NCI-H524 treated with DMSO at 0.1 percent for 48 hours (cell line): ENCODE results near the gene C16orf86.

Source experiments
- DNase-seq: peaks from one replicate; lab custom pipeline; 2025; lab: John Stamatoyannopoulos, UW

The C16orf86 gene

DNA sequence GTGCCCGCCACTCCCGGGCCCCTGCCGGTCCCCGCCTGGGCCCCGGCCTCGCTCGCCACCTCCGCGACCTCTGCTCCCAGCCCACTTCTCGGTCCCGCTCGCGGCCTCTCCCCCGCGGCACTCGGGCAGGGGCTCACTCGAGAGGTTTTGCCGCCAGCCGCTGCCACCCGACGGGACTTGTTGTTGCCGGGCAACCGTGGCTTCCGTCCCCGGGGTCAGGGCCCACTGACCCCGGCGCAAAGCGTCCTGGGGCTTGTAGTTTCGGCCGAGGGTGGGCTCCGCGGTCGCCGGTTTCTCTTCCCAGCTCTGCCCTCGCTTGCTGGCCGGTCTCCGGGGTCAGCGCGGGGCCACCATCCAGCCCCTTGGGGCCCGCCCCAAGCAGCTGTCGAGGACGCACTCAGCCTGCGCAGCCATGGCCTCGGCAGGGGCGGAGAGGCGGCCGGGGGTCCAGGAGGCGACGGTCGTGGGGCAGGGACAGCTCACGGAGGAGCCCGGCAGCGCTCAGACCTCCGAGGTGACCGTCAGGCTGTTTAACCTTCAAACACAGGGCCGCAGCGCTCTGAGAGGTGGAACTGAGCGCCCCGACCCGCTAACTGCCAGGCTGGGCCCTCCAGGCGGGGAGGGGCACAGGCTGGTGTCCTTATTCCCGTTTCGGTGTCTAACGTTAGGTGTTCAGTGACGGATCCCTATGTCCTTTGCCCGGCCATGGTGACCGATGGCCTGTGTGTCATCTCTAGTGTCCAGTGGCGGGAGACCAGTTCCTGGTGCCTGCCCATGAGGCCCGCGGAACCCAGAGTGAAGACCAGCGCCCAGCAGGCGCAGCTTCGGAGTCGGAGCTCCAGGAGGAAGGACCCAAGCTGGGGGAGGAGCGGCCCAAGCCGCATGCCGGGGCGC, at the start of gene C16orf86, which contains the start of gene ENKD1:
C16orf86 (plus strand) TSS at position 256 of the 894 bp plus-strand sequence; CDS start at position 413, 157 bp downstream.
ENKD1 (minus strand) TSS at position 192 of the 894 bp plus-strand sequence. CDS start 308 bp downstream, outside the sequence.
- DNase-seq: no peak

DNA sequence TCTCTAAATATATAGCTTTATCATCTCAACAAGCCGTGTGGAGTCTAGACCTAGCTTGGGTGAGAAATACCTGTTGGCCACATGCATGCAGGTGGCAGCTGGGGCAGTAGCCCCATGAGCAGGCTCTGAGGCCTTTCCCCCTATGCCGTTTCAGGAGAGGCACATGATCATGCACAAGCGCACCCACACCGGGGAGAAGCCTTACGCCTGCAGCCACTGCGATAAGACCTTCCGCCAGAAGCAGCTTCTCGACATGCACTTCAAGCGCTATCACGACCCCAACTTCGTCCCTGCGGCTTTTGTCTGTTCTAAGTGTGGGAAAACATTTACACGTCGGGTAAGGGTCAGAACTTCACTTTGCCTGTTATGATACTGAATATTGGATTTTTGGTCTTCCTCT, 38.4 kb upstream of the C16orf86 start:
- no peak for DNase-seq

GRCh38 chr16:67632415-67633172, 34.0 kb upstream of the C16orf86 start:
- no peak for DNase-seq

DNA sequence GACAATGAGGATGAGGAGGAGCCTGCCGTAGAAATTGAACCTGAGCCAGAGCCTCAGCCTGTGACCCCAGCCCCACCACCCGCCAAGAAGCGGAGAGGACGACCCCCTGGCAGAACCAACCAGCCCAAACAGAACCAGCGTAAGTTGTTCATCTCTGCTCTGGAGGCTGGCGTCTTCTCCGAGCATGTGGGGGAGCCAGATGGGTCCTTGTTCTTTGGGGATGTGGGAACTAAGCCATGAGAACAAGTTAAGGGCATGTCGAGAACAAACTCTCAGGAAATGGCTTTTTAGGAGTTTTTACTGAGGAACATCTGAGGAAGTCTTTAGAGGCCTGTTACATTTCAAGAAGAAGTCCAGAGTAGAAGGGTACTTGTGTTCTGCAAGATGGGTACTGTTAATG, 29.9 kb upstream of the C16orf86 start:
- DNase-seq: no peak

GRCh38 chr16:67637625-67638024, 29.0 kb upstream of the C16orf86 start:
- DNase-seq: no peak

DNA sequence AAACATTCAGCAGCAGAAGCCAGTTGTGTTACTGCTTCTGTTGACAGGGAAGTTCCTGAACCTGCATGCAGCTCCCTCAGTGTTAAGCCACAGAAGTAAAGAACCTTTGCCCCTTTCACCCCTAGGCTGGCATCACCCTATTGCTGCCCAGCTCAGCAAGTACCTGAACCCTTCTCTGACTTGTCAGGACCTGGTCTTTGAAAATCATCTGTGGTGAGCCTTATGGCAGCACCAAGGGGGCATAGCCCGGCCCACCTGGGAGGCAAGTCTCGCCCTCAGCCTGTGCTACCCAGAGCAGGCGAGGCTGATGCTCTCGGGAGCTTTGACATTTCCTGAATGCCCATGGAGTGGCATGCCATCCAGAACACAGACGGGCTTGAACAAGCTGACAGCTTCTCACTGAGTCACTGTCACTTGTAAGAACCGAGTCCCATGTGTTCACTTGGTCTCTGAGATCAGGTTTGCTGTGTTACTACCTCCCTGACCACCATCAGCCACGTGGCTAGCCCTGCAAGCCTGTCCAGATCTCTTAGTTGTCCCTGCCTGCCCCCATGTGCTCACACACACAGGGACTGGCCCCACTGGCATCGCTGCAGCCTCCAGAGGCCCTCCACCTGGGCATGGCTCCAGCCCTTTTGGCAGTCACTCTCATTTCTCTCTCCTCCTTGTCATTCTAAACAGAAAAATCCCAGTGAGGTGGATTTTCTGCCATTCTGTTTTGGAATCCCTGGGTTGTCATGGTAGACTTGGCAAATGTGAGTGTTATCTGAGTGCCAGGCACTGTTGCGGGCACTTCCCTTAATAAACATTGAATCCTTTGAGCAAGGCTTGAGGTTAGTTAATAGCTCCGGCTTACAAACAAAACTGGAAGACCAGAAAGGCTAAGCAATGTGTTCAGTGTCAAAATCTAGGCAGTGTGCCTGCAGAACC, 24.6 kb upstream of the C16orf86 start:
- no peak for DNase-seq

DNA sequence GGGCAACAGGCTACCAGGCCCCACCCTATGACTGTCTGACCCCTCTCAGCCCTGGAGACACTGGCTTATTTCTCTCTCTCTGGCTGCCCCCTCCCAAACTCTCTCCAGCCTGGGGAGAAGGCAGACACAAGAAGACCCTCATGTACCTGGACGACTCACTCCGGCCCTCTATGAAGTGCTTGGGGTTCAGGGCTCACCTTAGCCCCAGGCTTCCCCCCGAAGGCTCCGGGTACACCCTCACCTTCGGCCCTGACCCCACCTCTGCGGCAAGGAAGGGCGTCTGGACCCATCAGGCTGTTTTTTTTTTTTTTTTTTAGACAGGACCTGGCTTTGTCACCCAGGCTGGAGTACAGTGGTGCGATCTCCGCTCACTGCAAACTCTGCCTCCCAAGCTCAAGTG, 22.6 kb upstream of the C16orf86 start:
- DNase-seq: no peak

DNA sequence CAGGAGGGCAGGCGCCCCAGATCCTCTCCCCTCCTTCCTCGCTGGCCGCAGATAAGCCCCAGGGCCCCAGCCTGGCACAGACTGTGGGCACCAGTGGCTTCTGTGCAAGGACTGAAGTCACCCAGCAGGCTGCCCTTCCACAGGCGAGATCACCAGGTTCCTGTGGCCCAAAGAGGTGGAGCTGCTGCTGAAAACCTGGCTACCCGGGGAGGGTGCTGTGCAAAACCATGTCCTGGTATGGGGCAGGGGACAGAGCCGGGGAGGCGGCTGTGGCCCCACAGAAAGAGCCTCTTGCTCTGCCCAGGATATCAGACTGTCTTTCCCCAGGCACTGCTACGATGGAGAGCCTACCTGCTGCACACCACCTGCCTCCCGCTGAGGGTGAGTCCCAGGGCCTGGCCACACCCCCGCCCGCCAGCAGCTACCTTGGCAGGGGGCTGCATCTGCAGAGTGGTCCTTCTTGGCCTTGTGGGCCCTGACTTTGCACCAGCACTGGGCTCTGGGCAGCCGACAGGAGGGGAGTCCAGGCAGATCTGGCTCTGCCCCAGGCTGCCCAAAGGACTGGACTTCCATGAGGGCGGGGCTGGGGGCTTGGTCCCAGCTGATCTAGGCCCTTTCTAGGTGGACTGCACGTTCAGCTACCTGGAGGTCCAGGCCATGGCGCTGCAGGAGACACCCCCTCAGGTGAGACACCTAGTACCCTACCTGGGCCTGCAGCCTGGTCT, 21.1 kb upstream of the C16orf86 start:
- DNase-seq: no peak

GRCh38 chr16:67647111-67647651, 19.4 kb upstream of the C16orf86 start:
- DNase-seq: no peak

- DNase-seq: no peak
Measured at GRCh38 chr16:67647681-67648080, 18.9 kb upstream of the C16orf86 start.

- no peak for DNase-seq
Measured at GRCh38 chr16:67648088-67648763, 18.4 kb upstream of the C16orf86 start.

DNA sequence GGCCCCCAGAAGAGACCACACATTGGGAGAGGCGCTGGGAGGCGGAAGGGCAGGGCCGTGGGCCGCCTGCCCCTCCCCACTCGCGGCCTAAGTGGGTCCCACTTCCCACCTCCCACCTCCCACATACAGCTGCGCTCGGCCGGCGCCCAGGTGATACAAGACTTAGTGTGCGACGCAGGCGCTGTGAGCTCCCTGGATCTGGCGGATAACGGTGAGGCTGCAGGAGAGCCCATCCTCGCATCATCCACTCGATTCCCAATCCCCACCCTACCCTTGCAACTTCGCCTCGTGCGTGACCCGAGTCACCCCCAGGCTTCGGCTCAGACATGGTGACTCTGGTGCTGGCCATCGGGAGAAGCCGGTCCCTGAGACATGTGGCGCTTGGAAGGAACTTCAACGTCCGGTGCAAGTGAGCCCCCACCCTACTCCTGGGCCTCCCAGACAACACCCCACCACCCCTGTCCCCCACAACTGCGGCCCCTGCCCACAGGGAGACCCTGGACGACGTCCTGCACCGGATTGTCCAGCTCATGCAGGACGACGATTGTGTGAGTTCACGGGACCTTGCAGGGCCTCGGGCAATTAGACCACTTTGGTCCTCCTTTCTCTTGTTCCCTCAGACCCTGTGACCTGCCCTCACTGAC, 17.7 kb upstream of the C16orf86 start:
- DNase-seq: no peak

DNA sequence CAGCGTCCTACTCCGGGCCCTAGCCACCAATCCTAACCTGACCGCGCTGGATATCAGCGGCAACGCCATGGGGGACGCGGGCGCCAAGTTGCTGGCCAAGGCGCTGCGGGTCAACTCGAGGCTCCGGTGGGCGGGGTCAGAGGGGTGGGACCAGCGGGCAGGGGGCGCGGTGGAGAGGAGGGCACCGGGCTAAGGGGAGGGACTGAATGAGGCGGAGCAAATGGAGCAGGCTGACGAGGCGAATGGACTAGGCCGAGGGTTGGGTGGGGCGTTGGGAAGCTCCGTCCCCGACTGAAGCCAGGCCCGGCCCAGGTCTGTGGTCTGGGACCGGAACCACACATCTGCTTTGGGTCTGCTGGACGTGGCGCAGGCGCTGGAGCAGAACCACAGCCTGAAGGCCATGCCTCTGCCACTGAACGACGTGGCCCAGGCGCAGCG, 17.1 kb upstream of the C16orf86 start:
- DNase-seq: no peak

DNA sequence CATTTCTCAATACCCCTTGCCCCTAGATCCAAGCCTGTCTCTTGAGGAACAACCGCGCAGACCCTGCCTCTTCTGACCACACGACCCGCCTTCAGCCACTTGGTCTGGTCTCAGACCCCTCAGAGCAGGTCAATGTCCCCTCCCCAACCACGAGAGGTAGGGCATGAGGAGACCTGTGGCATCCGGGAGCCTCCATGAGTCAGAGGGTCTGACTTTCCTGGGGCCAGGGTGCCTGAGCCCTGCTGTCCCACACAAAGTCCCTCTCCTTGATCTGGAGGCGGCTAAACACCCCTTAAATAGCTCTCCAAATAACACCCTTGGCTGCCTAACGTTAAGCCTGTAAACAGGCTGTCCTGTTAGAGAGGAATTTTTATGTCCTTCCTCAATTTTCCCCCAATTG, 16.6 kb upstream of the C16orf86 start:
- DNase-seq: no peak

DNA sequence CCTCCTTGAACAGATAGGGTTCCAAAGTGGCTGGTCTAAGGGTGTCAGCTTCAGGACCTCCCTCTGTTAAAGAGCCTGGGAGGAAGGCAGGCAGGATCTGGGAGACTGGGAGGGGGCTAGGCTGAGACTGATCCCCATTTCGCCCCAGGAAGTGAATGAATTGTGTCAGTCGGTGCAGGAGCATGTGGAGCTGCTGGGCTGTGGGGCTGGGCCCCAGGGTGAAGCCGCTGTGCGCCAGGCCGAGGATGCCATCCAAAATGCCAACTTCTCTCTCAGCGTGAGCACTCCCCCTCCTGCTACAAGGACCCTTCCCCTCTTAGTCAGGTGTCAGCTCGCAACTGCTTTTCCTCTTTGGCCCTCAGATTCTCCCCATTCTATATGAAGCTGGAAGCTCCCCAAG, 15.6 kb upstream of the C16orf86 start:
- DNase-seq: no peak

DNA sequence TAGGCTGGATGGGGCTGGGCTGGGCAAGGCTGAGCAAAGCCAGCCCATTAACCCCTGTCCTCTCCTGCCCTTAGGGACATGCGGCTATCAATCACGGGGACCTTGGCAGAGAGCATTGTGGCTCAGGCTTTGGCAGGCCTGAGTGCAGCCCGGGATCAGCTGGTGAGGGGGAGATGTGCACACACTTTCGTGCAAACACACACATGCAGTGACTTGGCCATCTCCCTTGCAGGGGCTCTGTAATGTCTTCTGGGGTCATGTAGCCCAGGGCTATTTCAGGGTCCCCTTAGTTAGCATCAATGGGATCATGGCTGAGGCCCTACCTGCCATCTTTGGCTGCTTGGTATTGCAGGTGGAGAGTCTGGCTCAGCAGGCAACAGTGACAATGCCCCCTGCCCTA, 14.8 kb upstream of the C16orf86 start:
- DNase-seq: no peak

- DNase-seq: no peak
Measured at GRCh38 chr16:67652578-67653127, 14.0 kb upstream of the C16orf86 start.

DNA sequence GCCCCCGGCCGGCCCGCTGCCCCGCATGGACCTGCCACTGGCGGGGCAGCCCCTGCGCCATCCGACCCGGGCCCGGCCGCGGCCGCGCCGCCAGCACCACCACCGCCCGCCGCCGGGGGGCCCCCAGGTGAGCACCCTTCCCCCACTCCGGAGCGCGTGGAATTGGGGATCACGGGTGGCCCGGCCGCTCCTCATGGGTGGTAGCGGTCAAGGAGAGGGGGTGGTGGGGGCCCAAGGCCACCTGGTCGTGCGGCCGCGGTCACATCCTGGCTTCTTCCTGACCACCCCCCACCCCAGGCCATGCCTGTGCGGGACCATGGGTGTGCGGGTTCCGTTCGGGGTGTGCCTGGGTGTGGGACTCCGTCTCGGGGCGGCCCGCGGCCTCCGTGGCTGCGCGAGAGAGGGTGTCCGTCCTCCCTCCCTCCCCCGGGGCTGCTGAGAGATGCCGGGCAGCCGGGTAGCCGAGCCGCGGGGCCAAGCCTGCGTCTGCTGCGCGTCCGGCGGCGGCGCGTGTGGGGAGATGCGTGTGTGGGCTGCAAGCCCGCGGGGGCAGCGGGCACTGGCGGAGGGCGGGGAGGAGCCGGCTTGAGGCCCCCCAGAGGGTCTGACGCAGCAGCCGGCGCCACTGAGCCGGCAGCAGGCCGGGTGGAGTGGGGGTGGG, 13.4 kb upstream of the C16orf86 start:
- DNase-seq: no peak
